HepG2 (cell line): ENCODE results near the gene GOLGA3. TPM values are rescaled to one million over a fixed set of nuclear protein-coding genes. Genes with fewer than 3 reads are reported as not detected.
A peak's percentile ranks its signal among the peaks of the same experiment; 100 is the strongest.

Source experiments
- ATAC-seq: fragments of 200-7000 bp; cut with Tn5 transposase; 3 replicates; pipeline ENCODE4 v1.9.1; 2020; ENCODE audit warnings: mild to moderate bottlenecking, moderate library complexity
- BruUV-seq: library from RNA; stranded (reverse); fragments of 400-500 nt; replicated peaks from 2 replicates; lab custom pipeline; 2021; lab: Mats Ljungman, UMichigan
- CTCF ChIA-PET: fragments of 300-600 bp; formaldehyde crosslinking; extraction: SDS; loops from one replicate; lab custom pipeline; 2021; ENCODE audit warnings: low total read pairs, inconsistent platforms, low intra/inter-chr PET ratio; lab: Yijun Ruan, JAX
- POLR2A ChIA-PET: fragments of 350-600 bp; sonication (Branson Sonifier 250); formaldehyde crosslinking; loops from one replicate; lab custom pipeline; 2020; ENCODE audit warnings: antibody characterized with exemption, inconsistent platforms; lab: Yijun Ruan, JAX
- DNase-seq: peaks from one replicate; pipeline ENCODE4 v3.0.0-alpha.2; 2015; ENCODE audit warnings: low spot score
- FAIRE-seq: peaks from 3 replicates; lab custom pipeline; 2011; peaks lifted over from hg19 to GRCh38; lab: Jason Lieb, UNC
- H2AFZ ChIP-seq: one replicate; pipeline ENCODE4 v1.6.1; 2011; ENCODE audit warnings: low read length, inconsistent platforms
- H3K27ac ChIP-seq: fragments of 300-600 bp; 3 replicates; pipeline ENCODE4 v1.8.0; 2011; ENCODE audit warnings: mixed run types, mild to moderate bottlenecking, mixed read lengths, low read length, inconsistent platforms; ENCODE audit not compliant: insufficient read depth; ENCODE audit errors: extremely low read length
- H3K27me3 ChIP-seq, 2 experiments: fragments of 200-600 bp in 1 of 2; 2 replicates in 1 of 2; 3 replicates in 1 of 2; pipeline versions ENCODE4 v1.6.0 to v1.8.0; 2011; ENCODE audit warnings: low read length in 2 of 2, mild to moderate bottlenecking in 2 of 2, moderate library complexity in 2 of 2, inconsistent platforms in 1 of 2; ENCODE audit not compliant: insufficient read depth in 2 of 2, control insufficient read depth in 1 of 2
- H3K36me3 ChIP-seq, 2 experiments: fragments of 200-600 bp in 1 of 2; replicated peaks in 1 of 2; 2 replicates in 1 of 2; 3 replicates in 1 of 2; pipeline versions ENCODE4 v1.5.1 to v1.8.0; 2011; ENCODE audit warnings: low read length in 2 of 2, inconsistent platforms in 1 of 2; ENCODE audit not compliant: insufficient read depth in 2 of 2, control insufficient read depth in 1 of 2
- H3K4me1 ChIP-seq: 2 replicates; pipeline ENCODE4 v1.5.1; 2012; ENCODE audit warnings: low read length, inconsistent platforms; ENCODE audit not compliant: insufficient read depth
- H3K4me2 ChIP-seq: 2 replicates; pipeline ENCODE4 v1.6.0; 2011; ENCODE audit warnings: low read depth, low read length, inconsistent platforms
- H3K4me3 ChIP-seq, 3 experiments: fragments of 200-600 bp in 1 of 3; sonication (generic), shearing (Covaris generic) in 1 of 3; replicated peaks in 1 of 3; 2 replicates each; pipeline ENCODE4 v1.5.1; 2011 to 2016; ENCODE audit warnings: low read length in 3 of 3, inconsistent platforms in 2 of 3, low read depth in 2 of 3, mild to moderate bottlenecking in 2 of 3, control low read depth in 1 of 3, mixed read lengths in 1 of 3; ENCODE audit not compliant: insufficient read depth in 1 of 3
- H3K79me2 ChIP-seq: one replicate; pipeline ENCODE4 v1.6.1; 2011; ENCODE audit warnings: low read length, inconsistent platforms; ENCODE audit not compliant: insufficient read depth
- H3K9ac ChIP-seq: 2 replicates; pipeline ENCODE4 v1.6.0; 2011; ENCODE audit warnings: mild to moderate bottlenecking, low read depth, low read length, inconsistent platforms; ENCODE audit not compliant: insufficient read depth
- H3K9me3 ChIP-seq: 2 replicates; pipeline ENCODE4 v1.5.1; 2012; ENCODE audit warnings: mild to moderate bottlenecking, low read length
- H4K20me1 ChIP-seq: 2 replicates; pipeline ENCODE4 v1.6.0; 2011; ENCODE audit warnings: inconsistent platforms, mild to moderate bottlenecking, low read length, moderate library complexity; ENCODE audit not compliant: insufficient read depth
- ARNT ChIP-seq: fragments of 450-650 bp; IDR thresholded peaks from 2 replicates; pipeline ENCODE4 v1.6.1; 2017
- CTCF ChIP-seq: sonication (generic); formaldehyde crosslinking; IDR thresholded peaks from 2 replicates; pipeline ENCODE4 v1.5.0; 2020; ENCODE audit warnings: mild to moderate bottlenecking, missing genetic modification reagents, moderate library complexity
- KLF12 ChIP-seq: sonication (generic); formaldehyde crosslinking; IDR thresholded peaks from 2 replicates; pipeline ENCODE4 v1.4.0; 2020; ENCODE audit warnings: missing genetic modification reagents, borderline replicate concordance
- TAF1 ChIP-seq: sonication (generic); formaldehyde crosslinking; IDR thresholded peaks from 2 replicates; pipeline ENCODE4 v1.4.0; 2020; ENCODE audit warnings: missing genetic modification reagents
- WGBS: methylation state at CpG from one replicate; pipeline ENCODE4 v1.1.6; 2017; ENCODE audit warnings: low lambda C conversion rate; 5-methylcytosine and 5-hydroxymethylcytosine counted together
- in situ Hi-C: cut with HindIII; loops from 2 replicates; pipeline ENCODE4 v1.10.0; 2017; ENCODE audit warnings: low pct_unique_long_range_greater_than_20kb; ENCODE audit not compliant: extremely low pct_ligation_motif_present
- intact Hi-C: fragments of 100-400 bp; cut with micrococcal nuclease; formaldehyde crosslinking; loops from one replicate; pipeline ENCODE4 v1.10.0; 2022; ENCODE audit not compliant: unreplicated experiment
- polyA plus RNA-seq, 8 experiments: library from polyadenylated mRNA; depleted of rRNA in 3 of 8; stranded (reverse) in 7 of 8; unstranded in 1 of 8; fragments of >200 nt; fragmentation: Illumina TruSeq in 4 of 8; extraction: Trizol in 4 of 8; gene quantifications; 2 replicates each; pipeline versions ENCODE4 v1.2.1 to v1.2.3, GENCODE V29; 2011 to 2016; ENCODE audit warnings: low read depth in 4 of 8, missing spikeins in 1 of 8, mixed read lengths in 1 of 8; ENCODE audit not compliant: insufficient read depth in 1 of 8
- total RNA-seq, 5 experiments: library from RNA; depleted of rRNA; stranded (reverse); fragments of >200 nt; fragmentation: Illumina TruSeq; extraction: Trizol; gene quantifications; 2 replicates each; pipeline ENCODE4 v1.2.3, GENCODE V29; 2016; ENCODE audit warnings: low read depth in 1 of 5

The GOLGA3 gene
- total and polyA plus RNA-seq, 2 of the 13 experiments (the other 11 are each of a cell fraction or from before 2014, with no cell fraction given) = 22.0 to 43.0 TPM

- Histone ChIP-seq H3K4me3 (no peak overlapping the region), H3K4me2 (no peak overlapping the region), H3K9me3 (no peaks in the 10 kb centered on the region), H3K36me3 (peaks cover 13 to 25% of the 10 kb centered on the region in 2 experiments; a peak in 4 of 5 replicates), H3K4me1 (no peaks in the 10 kb centered on the region), H3K27me3 (no peaks in the 10 kb centered on the region), H3K79me2 (no peaks in the 10 kb centered on the region), H4K20me1 (no peaks in the 10 kb centered on the region), H3K9ac (no peak overlapping the region), H3K27ac (no peak overlapping the region), H2AFZ (no peak overlapping the region)
- in situ Hi-C loops (no loop called here), intact Hi-C loops (no loop called here)
- DNase-seq = no peak
- BruUV-seq = no TSS peak
- no peak for FAIRE-seq
- POLR2A ChIA-PET = no interaction called here
- TF ChIP-seq CTCF (CRISPR knock-in tag) (peak; percentile 21; the same call in 1 of the 2 replicates), TAF1 (CRISPR knock-in tag) (no peak), ARNT (no peak)
- 92% methylated on average over 16 of the region's 16 CpGs for WGBS
- no peak for ATAC-seq
- CTCF ChIA-PET = no interaction called here
These were observed 21.6 kb upstream of the GOLGA3 start for GRCh38 chr12:132850291-132850690.

GRCh38 chr12:132848521-132848920, 19.9 kb upstream of the GOLGA3 start:
- 92% methylated on average over 8 of the region's 13 CpGs for WGBS
- no peak for FAIRE-seq
- Histone ChIP-seq H3K9me3 (no peaks in the 10 kb centered on the region), H3K36me3 (peaks cover 12 to 29% of the 10 kb centered on the region in 2 experiments; a peak in 4 of 5 replicates)
- no peak for TF ChIP-seq KLF12
- TF ChIP-seq, all 625 proteins: peak for 0
- no peak for ATAC-seq
- Histone ChIP-seq H3K4me2 (no peak overlapping the region), H3K4me3 (no peak overlapping the region), H4K20me1 (no peaks in the 10 kb centered on the region), H3K27ac (no peak overlapping the region), H3K4me1 (no peaks in the 10 kb centered on the region), H3K9ac (no peak overlapping the region), H3K27me3 (no peaks in the 10 kb centered on the region), H2AFZ (no peak overlapping the region), H3K79me2 (no peaks in the 10 kb centered on the region)
- intact Hi-C loops (no loop called here), in situ Hi-C loops (no loop called here)
- DNase-seq = no peak
- ChIA-PET CTCF (no interaction called here), POLR2A (no interaction called here)
- BruUV-seq = no TSS peak
